ENCODE results near the gene RDX. TPM values are rescaled to one million over a fixed set of nuclear protein-coding genes. Genes with fewer than 3 reads are reported as not detected.

The RDX gene
- total RNA-seq, 1 donor from 2014 or later = 132 TPM

DNA sequence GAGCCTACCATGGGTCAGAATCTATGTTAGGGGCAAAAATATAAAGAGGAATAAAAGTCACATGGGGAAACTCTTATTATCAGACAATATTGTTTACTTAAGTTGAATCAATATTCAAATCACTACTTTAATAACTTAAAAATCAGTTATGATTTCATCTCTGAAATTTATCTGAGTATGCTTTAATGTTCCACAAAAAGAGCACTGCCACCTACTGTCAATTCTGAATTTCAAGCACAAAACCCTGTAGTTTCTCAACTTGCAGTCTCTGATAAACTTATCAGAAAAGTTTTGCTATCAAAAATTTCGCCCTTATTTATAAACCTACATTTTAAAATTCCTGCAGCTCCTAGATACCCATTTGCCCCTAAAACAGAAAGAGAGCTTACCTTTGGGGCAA is 47.3 kb downstream of the RDX start:
- no peaks in the 10 kb centered on the region for H3K36me3 Mint-ChIP-seq (ENCODE audit: low read depth, unreplicated experiment)
- peaks cover 15% of the 10 kb centered on the region for H4K20me1 ChIP-seq (ENCODE audit: insufficient read depth, low read length)
- no peak for DNase-seq (ENCODE audit: low read depth)
- H3K9ac ChIP-seq (ENCODE audit: low read length) = no peak overlapping the region
- no peak overlapping the region for H3K4me2 ChIP-seq (ENCODE audit: low read length)
- TF ChIP-seq EZH2 (IDR thresholded peaks at IDR 0.05; ENCODE audit: insufficient read depth, low read length) (no peak), CTCF (IDR thresholded peaks at IDR 0.05; ENCODE audit: insufficient read depth, low read depth, low read length) (no peak)
- H3K79me2 ChIP-seq (ENCODE audit: insufficient read depth, low read length) = peaks cover 6% of the 10 kb centered on the region
- no peak overlapping the region for H2AFZ ChIP-seq (ENCODE audit: low read depth, low read length)
- H3K36me3 ChIP-seq (ENCODE audit: insufficient read depth, low read length) = peaks cover 29% of the 10 kb centered on the region
- H3K27ac ChIP-seq (ENCODE audit: low read depth, low read length) = no peak overlapping the region
- no peak for FAIRE-seq
- peaks cover 7% of the 10 kb centered on the region for H3K4me1 ChIP-seq (ENCODE audit: insufficient read depth, low read length)
- no peaks in the 10 kb centered on the region for H3K9me3 ChIP-seq (ENCODE audit: insufficient read depth, low read depth, low read length)
- H3K4me3 Mint-ChIP-seq (ENCODE audit: unreplicated experiment) = no peak overlapping the region
- no peak overlapping the region for H3K27ac Mint-ChIP-seq (ENCODE audit: unreplicated experiment)
- H3K4me1 Mint-ChIP-seq (ENCODE audit: low read depth, unreplicated experiment) = no peaks in the 10 kb centered on the region
- H3K27me3 ChIP-seq (ENCODE audit: insufficient read depth, low read length) = no peaks in the 10 kb centered on the region
- no peaks in the 10 kb centered on the region for H3K27me3 Mint-ChIP-seq (ENCODE audit: low read depth, unreplicated experiment)
- H3K4me3 ChIP-seq (ENCODE audit: insufficient read depth, low read depth, low read length) = no peak overlapping the region
- H3K9me3 Mint-ChIP-seq (ENCODE audit: unreplicated experiment) = no peaks in the 10 kb centered on the region

DNA sequence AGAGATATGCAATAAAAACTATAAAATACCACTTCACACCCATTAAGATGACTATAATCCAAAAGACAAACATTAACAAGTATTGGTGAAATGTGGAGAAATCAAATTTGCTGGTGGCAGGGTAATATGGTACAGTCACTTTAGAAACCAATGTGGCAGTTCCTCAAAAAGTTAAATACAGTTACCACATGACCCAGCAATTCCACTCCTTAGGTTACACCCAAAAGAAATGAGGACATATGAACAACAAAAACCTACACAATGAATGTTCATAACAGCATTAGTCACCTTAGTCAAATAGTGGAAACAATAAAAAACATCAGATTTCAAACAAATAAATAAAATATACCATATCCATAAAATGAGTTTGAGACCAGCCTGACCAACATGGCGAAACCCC is 52.6 kb downstream of the RDX start:
- Histone ChIP-seq H3K9ac (ENCODE audit: low read length) (no peak overlapping the region), H3K79me2 (ENCODE audit: insufficient read depth, low read length) (peaks cover 16% of the 10 kb centered on the region), H3K27ac (ENCODE audit: low read depth, low read length) (no peak overlapping the region), H4K20me1 (ENCODE audit: insufficient read depth, low read length) (peaks cover 4% of the 10 kb centered on the region), H3K4me1 (ENCODE audit: insufficient read depth, low read length) (no peaks in the 10 kb centered on the region), H3K9me3 (ENCODE audit: insufficient read depth, low read depth, low read length) (no peaks in the 10 kb centered on the region), H3K27me3 (ENCODE audit: insufficient read depth, low read length) (no peaks in the 10 kb centered on the region), H3K4me2 (ENCODE audit: low read length) (no peak overlapping the region), H3K4me3 (ENCODE audit: insufficient read depth, low read depth, low read length) (no peak overlapping the region), H3K36me3 (ENCODE audit: insufficient read depth, low read length) (peaks cover 17% of the 10 kb centered on the region), H2AFZ (ENCODE audit: low read depth, low read length) (no peak overlapping the region)
- no peak for TF ChIP-seq EZH2 (IDR thresholded peaks at IDR 0.05; ENCODE audit: insufficient read depth, low read length)
- TF ChIP-seq CTCF (IDR thresholded peaks at IDR 0.05; ENCODE audit: insufficient read depth, low read depth, low read length) = no peak
- no peak for DNase-seq (ENCODE audit: low read depth)
- no peak overlapping the region for H3K4me3 Mint-ChIP-seq (ENCODE audit: unreplicated experiment)
- no peaks in the 10 kb centered on the region for H3K4me1 Mint-ChIP-seq (ENCODE audit: low read depth, unreplicated experiment)
- H3K36me3 Mint-ChIP-seq (ENCODE audit: low read depth, unreplicated experiment) = no peaks in the 10 kb centered on the region
- H3K27me3 Mint-ChIP-seq (ENCODE audit: low read depth, unreplicated experiment) = no peaks in the 10 kb centered on the region
- no peak overlapping the region for H3K27ac Mint-ChIP-seq (ENCODE audit: unreplicated experiment)
- no peak for FAIRE-seq
- H3K9me3 Mint-ChIP-seq (ENCODE audit: unreplicated experiment) = no peaks in the 10 kb centered on the region

DNA sequence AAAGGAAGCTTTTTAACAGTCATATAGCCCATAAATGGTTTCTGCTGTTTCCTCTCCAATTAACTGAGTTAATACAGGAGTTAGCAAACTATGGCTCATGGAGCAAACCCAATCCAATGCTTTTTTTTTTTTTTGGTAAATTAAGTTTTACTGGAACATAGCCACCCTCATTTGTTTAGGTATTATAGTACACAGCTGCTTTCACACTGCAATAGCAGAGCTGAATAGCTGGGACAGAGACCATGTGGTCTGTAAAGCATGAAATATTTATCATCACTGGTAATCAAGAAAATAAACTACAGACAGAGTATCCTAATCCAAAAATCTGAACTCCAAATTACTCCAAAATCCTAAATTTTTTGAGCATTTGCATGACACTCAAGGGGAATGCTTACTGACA is 53.7 kb downstream of the RDX start:
- H3K4me1 ChIP-seq (ENCODE audit: insufficient read depth, low read length) = no peaks in the 10 kb centered on the region
- no peak overlapping the region for H3K27ac ChIP-seq (ENCODE audit: low read depth, low read length)
- H3K27me3 ChIP-seq (ENCODE audit: insufficient read depth, low read length) = no peaks in the 10 kb centered on the region
- H3K36me3 ChIP-seq (ENCODE audit: insufficient read depth, low read length) = peaks cover 12% of the 10 kb centered on the region
- no peak for DNase-seq (ENCODE audit: low read depth)
- no peak overlapping the region for H3K4me3 Mint-ChIP-seq (ENCODE audit: unreplicated experiment)
- no peak overlapping the region for H3K27ac Mint-ChIP-seq (ENCODE audit: unreplicated experiment)
- H3K9ac ChIP-seq (ENCODE audit: low read length) = no peak overlapping the region
- H3K79me2 ChIP-seq (ENCODE audit: insufficient read depth, low read length) = peaks cover 9% of the 10 kb centered on the region
- FAIRE-seq = no peak
- H3K4me2 ChIP-seq (ENCODE audit: low read length) = no peak overlapping the region
- TF ChIP-seq CTCF (IDR thresholded peaks at IDR 0.05; ENCODE audit: insufficient read depth, low read depth, low read length) = no peak
- no peak for TF ChIP-seq EZH2 (IDR thresholded peaks at IDR 0.05; ENCODE audit: insufficient read depth, low read length)
- no peak overlapping the region for H2AFZ ChIP-seq (ENCODE audit: low read depth, low read length)
- H3K36me3 Mint-ChIP-seq (ENCODE audit: low read depth, unreplicated experiment) = no peaks in the 10 kb centered on the region
- H3K9me3 Mint-ChIP-seq (ENCODE audit: unreplicated experiment) = no peaks in the 10 kb centered on the region
- H3K4me1 Mint-ChIP-seq (ENCODE audit: low read depth, unreplicated experiment) = no peaks in the 10 kb centered on the region
- H4K20me1 ChIP-seq (ENCODE audit: insufficient read depth, low read length) = peaks cover 2% of the 10 kb centered on the region
- no peak overlapping the region for H3K4me3 ChIP-seq (ENCODE audit: insufficient read depth, low read depth, low read length)
- H3K9me3 ChIP-seq (ENCODE audit: insufficient read depth, low read depth, low read length) = no peaks in the 10 kb centered on the region
- no peaks in the 10 kb centered on the region for H3K27me3 Mint-ChIP-seq (ENCODE audit: low read depth, unreplicated experiment)

All from astrocyte (in vitro differentiated cells and primary cell).